HEK293 (cell line): ENCODE results near the gene GRID2.

Experiments used
- CTCF ChIA-PET: fragments of 350-600 bp; formaldehyde crosslinking; extraction: SDS; loops from one replicate; lab custom pipeline; 2021; ENCODE audit warnings: antibody characterized with exemption; lab: Yijun Ruan, JAX
- POLR2A ChIA-PET: fragments of 300-600 bp; formaldehyde crosslinking; extraction: SDS; loops from one replicate; lab custom pipeline; 2020; ENCODE audit warnings: antibody characterized with exemption, inconsistent platforms; lab: Yijun Ruan, JAX
- H3K27ac ChIP-seq: fragments of 200-500 bp; sonication (Bioruptor generic); 2 replicates; pipeline ENCODE4 v1.5.1; 2014; ENCODE audit warnings: low read depth, low read length, control low read depth, inconsistent platforms; ENCODE audit errors: extremely low read depth
- H3K36me3 ChIP-seq, 2 experiments: fragments of 200-500 bp in 1 of 2; sonication (Bioruptor generic) in 1 of 2; 1 replicate in 1 of 2; 2 replicates in 1 of 2; pipeline ENCODE4 v1.5.1; 2014 to 2017; ENCODE audit warnings: inconsistent platforms in 2 of 2, low read length in 2 of 2; ENCODE audit not compliant: control insufficient read depth in 2 of 2, insufficient read depth in 1 of 2
- H3K4me1 ChIP-seq: fragments of 200-500 bp; sonication (Bioruptor generic); 2 replicates; pipeline ENCODE4 v1.5.1; 2014; ENCODE audit warnings: mild to moderate bottlenecking, low read length, inconsistent platforms; ENCODE audit not compliant: control insufficient read depth, insufficient read depth
- H3K4me3 ChIP-seq: 2 replicates; pipeline ENCODE4 v1.5.1; 2011; ENCODE audit warnings: low read depth, mild to moderate bottlenecking, control low read depth, low read length, moderate library complexity
- H3K9me3 ChIP-seq: fragments of 200-500 bp; sonication (Bioruptor generic); 2 replicates; pipeline ENCODE4 v1.5.1; 2014; ENCODE audit warnings: low read depth, low read length, inconsistent platforms; ENCODE audit not compliant: control insufficient read depth, insufficient read depth
- MEIS1 ChIP-seq: sonication (generic); formaldehyde crosslinking; IDR thresholded peaks from 2 replicates; pipeline ENCODE4 v1.8.1; 2022; ENCODE audit warnings: missing genetic modification reagents, mild to moderate bottlenecking, borderline replicate concordance
- SP2 ChIP-seq: fragments of 450-650 bp; formaldehyde crosslinking; IDR thresholded peaks from 2 replicates; pipeline ENCODE4 v1.5.1; 2016; ENCODE audit warnings: missing biosample characterization, missing genetic modification characterization
- SP3 ChIP-seq: fragments of 450-650 bp; formaldehyde crosslinking; IDR thresholded peaks from 2 replicates; pipeline ENCODE4 v1.5.1; 2016; ENCODE audit warnings: missing biosample characterization, missing genetic modification characterization
- WT1 ChIP-seq: fragments of 450-650 bp; formaldehyde crosslinking; IDR thresholded peaks from 2 replicates; pipeline ENCODE4 v1.5.1; 2016; ENCODE audit warnings: missing biosample characterization, missing genetic modification characterization
- ZIC2 ChIP-seq: fragments of 450-650 bp; formaldehyde crosslinking; IDR thresholded peaks from 2 replicates; pipeline ENCODE4 v1.5.1; 2016; ENCODE audit warnings: missing biosample characterization, missing genetic modification characterization
- ZNF10 ChIP-seq: fragments of 450-650 bp; formaldehyde crosslinking; IDR thresholded peaks from 2 replicates; pipeline ENCODE4 v1.5.1; 2017; ENCODE audit warnings: missing biosample characterization, missing genetic modification characterization
- ZNF112 ChIP-seq: fragments of 450-650 bp; formaldehyde crosslinking; IDR thresholded peaks from 2 replicates; pipeline ENCODE4 v1.5.0; 2017; ENCODE audit warnings: missing biosample characterization, missing genetic modification characterization
- ZNF133 ChIP-seq: fragments of 450-650 bp; formaldehyde crosslinking; IDR thresholded peaks from 2 replicates; pipeline ENCODE4 v1.5.1; 2016; ENCODE audit warnings: missing biosample characterization, missing genetic modification characterization
- ZNF155 ChIP-seq: fragments of 450-650 bp; formaldehyde crosslinking; IDR thresholded peaks from 2 replicates; pipeline ENCODE4 v1.5.1; 2016; ENCODE audit warnings: missing biosample characterization, missing genetic modification characterization
- ZNF169 ChIP-seq: fragments of 450-650 bp; formaldehyde crosslinking; IDR thresholded peaks from 2 replicates; pipeline ENCODE4 v1.5.1; 2016; ENCODE audit warnings: missing biosample characterization, missing genetic modification characterization
- ZNF23 ChIP-seq: fragments of 450-650 bp; formaldehyde crosslinking; IDR thresholded peaks from 2 replicates; pipeline ENCODE4 v1.5.1; 2016; ENCODE audit warnings: missing biosample characterization, missing genetic modification characterization, borderline replicate concordance
- ZNF341 ChIP-seq: fragments of 450-650 bp; formaldehyde crosslinking; IDR thresholded peaks from 2 replicates; pipeline ENCODE4; 2016; ENCODE audit warnings: low read depth, missing biosample characterization, missing genetic modification characterization
- ZNF423 ChIP-seq: fragments of 450-650 bp; formaldehyde crosslinking; IDR thresholded peaks from 2 replicates; pipeline ENCODE4 v1.5.1; 2016; ENCODE audit warnings: missing biosample characterization, missing genetic modification characterization
- ZNF629 ChIP-seq: fragments of 450-650 bp; formaldehyde crosslinking; IDR thresholded peaks from 2 replicates; pipeline ENCODE4 v1.5.1; 2017; ENCODE audit warnings: missing biosample characterization, missing genetic modification characterization
- ZNF776 ChIP-seq: fragments of 450-650 bp; formaldehyde crosslinking; IDR thresholded peaks from 2 replicates; pipeline ENCODE4 v1.5.0; 2017; ENCODE audit warnings: missing biosample characterization, missing genetic modification characterization, borderline replicate concordance
- ZNF777 ChIP-seq: fragments of 450-650 bp; formaldehyde crosslinking; IDR thresholded peaks from 2 replicates; pipeline ENCODE4 v1.5.1; 2017; ENCODE audit warnings: missing biosample characterization, missing genetic modification characterization, borderline replicate concordance
- ZNF792 ChIP-seq: fragments of 450-650 bp; formaldehyde crosslinking; IDR thresholded peaks from 2 replicates; pipeline ENCODE4 v1.5.1; 2016; ENCODE audit warnings: missing biosample characterization, missing genetic modification characterization
- TF ChIP-seq, protein P1 (sequence below): fragments of 450-650 bp; formaldehyde crosslinking; IDR thresholded peaks from 2 replicates; pipeline ENCODE4 v1.5.1; 2016; ENCODE audit warnings: missing biosample characterization, missing genetic modification characterization
- TF ChIP-seq, protein P2 (sequence below): fragments of 450-650 bp; formaldehyde crosslinking; IDR thresholded peaks from 2 replicates; pipeline ENCODE4 v1.5.1; 2016; ENCODE audit warnings: missing biosample characterization, missing genetic modification characterization
- TF ChIP-seq, protein P3 (sequence below): fragments of 450-650 bp; formaldehyde crosslinking; IDR thresholded peaks from 2 replicates; pipeline ENCODE4 v1.5.0; 2017; ENCODE audit warnings: missing biosample characterization, missing genetic modification characterization, borderline replicate concordance

Gene GRID2

DNA sequence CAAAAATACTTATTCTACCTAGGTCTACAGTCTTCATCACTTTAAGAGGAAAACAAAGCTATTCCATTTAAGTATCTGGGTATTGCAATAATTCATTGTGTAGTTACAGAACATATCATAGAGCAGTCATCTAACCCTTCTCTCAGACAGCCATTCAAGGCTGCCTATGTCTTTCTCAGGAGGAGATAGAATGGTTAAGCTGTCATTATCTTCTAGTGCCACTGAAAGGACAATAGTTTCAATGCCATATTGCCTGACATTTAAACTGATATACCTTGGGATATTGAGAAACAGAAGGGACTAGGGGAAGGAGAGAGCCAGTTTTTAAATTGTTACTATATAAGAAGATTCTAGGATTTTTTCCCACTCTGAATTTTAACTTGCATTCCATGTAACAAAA is 527.0 kb downstream of the GRID2 start:
- Histone ChIP-seq H3K4me1 (no peaks in the 10 kb centered on the region), H3K36me3 (no peaks in the 10 kb centered on the region), H3K9me3 (no peaks in the 10 kb centered on the region), H3K27ac (no peak overlapping the region), H3K4me3 (no peak overlapping the region)
- CTCF ChIA-PET = no interaction called here
- POLR2A ChIA-PET = no interaction called here
- no peak for TF ChIP-seq ZIC2
- TF ChIP-seq SP2 (tag by site-specific recombination) = no peak
- TF ChIP-seq ZNF10 (tag by site-specific recombination) = no peak

- H3K4me1 ChIP-seq = no peaks in the 10 kb centered on the region
- TF ChIP-seq ZNF112 (tag by site-specific recombination) (no peak), ZNF792 (tag by site-specific recombination) (no peak), ZNF341 (tag by site-specific recombination) (no peak), SP3 (tag by site-specific recombination) (no peak), MEIS1 (CRISPR knock-in tag) (no peak), WT1 (no peak)
- TF ChIP-seq, protein P1, sequence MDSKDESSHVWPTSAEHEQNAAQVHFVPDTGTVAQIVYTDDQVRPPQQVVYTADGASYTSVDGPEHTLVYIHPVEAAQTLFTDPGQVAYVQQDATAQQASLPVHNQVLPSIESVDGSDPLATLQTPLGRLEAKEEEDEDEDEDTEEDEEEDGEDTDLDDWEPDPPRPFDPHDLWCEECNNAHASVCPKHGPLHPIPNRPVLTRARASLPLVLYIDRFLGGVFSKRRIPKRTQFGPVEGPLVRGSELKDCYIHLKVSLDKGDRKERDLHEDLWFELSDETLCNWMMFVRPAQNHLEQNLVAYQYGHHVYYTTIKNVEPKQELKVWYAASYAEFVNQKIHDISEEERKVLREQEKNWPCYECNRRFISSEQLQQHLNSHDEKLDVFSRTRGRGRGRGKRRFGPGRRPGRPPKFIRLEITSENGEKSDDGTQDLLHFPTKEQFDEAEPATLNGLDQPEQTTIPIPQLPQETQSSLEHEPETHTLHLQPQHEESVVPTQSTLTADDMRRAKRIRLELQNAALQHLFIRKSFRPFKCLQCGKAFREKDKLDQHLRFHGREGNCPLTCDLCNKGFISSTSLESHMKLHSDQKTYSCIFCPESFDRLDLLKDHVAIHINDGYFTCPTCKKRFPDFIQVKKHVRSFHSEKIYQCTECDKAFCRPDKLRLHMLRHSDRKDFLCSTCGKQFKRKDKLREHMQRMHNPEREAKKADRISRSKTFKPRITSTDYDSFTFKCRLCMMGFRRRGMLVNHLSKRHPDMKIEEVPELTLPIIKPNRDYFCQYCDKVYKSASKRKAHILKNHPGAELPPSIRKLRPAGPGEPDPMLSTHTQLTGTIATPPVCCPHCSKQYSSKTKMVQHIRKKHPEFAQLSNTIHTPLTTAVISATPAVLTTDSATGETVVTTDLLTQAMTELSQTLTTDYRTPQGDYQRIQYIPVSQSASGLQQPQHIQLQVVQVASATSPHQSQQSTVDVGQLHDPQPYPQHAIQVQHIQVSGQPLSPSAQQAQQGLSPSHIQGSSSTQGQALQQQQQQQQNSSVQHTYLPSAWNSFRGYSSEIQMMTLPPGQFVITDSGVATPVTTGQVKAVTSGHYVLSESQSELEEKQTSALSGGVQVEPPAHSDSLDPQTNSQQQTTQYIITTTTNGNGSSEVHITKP = no peak
- TF ChIP-seq, protein P2, sequence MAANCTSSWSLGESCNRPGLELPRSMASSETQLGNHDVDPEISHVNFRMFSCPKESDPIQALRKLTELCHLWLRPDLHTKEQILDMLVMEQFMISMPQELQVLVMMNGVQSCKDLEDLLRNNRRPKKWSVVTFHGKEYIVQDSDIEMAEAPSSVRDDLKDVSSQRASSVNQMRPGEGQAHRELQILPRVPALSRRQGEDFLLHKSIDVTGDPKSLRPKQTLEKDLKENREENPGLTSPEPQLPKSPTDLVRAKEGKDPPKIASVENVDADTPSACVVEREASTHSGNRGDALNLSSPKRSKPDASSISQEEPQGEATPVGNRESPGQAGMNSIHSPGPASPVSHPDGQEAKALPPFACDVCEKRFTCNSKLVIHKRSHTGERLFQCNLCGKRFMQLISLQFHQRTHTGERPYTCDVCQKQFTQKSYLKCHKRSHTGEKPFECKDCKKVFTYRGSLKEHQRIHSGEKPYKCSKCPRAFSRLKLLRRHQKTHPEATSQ (tag by site-specific recombination) = no peak
- TF ChIP-seq, protein P3, sequence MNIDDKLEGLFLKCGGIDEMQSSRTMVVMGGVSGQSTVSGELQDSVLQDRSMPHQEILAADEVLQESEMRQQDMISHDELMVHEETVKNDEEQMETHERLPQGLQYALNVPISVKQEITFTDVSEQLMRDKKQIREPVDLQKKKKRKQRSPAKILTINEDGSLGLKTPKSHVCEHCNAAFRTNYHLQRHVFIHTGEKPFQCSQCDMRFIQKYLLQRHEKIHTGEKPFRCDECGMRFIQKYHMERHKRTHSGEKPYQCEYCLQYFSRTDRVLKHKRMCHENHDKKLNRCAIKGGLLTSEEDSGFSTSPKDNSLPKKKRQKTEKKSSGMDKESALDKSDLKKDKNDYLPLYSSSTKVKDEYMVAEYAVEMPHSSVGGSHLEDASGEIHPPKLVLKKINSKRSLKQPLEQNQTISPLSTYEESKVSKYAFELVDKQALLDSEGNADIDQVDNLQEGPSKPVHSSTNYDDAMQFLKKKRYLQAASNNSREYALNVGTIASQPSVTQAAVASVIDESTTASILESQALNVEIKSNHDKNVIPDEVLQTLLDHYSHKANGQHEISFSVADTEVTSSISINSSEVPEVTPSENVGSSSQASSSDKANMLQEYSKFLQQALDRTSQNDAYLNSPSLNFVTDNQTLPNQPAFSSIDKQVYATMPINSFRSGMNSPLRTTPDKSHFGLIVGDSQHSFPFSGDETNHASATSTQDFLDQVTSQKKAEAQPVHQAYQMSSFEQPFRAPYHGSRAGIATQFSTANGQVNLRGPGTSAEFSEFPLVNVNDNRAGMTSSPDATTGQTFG (tag by site-specific recombination) = no peak
- TF ChIP-seq, all 188 proteins: peak for 0
- ChIA-PET POLR2A (no interaction called here), CTCF (no interaction called here)
- no peak overlapping the region for H3K27ac ChIP-seq
- H3K36me3 ChIP-seq = no peaks in the 10 kb centered on the region
- H3K4me3 ChIP-seq = no peak overlapping the region
- no peaks in the 10 kb centered on the region for H3K9me3 ChIP-seq
These were observed 537.1 kb downstream of the GRID2 start for GRCh38 chr4:92840880-92841279.

DNA sequence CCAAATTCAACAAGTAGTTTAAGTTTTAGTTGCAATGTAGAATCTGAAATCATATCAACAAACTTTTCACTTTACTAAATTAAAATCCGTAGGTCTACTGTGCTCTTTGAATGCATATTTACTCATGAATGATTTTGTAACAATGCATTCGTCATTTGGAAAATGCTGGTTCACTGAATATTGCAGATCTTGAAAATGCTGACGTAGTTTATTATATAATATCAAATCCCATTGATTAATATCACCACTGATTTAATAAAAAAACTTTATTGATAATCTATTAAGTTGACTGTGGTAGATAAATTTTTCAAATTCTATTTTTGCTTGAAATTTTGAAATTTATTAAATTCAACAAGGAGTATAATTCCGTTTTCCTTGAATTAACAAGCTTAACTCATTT is 540.0 kb downstream of the GRID2 start:
- no peaks in the 10 kb centered on the region for H3K4me1 ChIP-seq
- no peaks in the 10 kb centered on the region for H3K9me3 ChIP-seq
- H3K4me3 ChIP-seq = no peak overlapping the region
- no peaks in the 10 kb centered on the region for H3K36me3 ChIP-seq
- CTCF ChIA-PET = no interaction called here
- no peak for TF ChIP-seq ZNF777 (tag by site-specific recombination)
- no peak for TF ChIP-seq ZNF776 (tag by site-specific recombination)
- no peak for TF ChIP-seq ZNF792 (tag by site-specific recombination)
- TF ChIP-seq ZNF423 = no peak
- TF ChIP-seq ZNF169 (tag by site-specific recombination) = no peak
- TF ChIP-seq, protein P3 (tag by site-specific recombination) = no peak
- TF ChIP-seq ZNF23 (tag by site-specific recombination) = no peak
- TF ChIP-seq ZNF155 (tag by site-specific recombination) = no peak
- TF ChIP-seq ZNF133 = no peak
- TF ChIP-seq SP2 (tag by site-specific recombination) = no peak
- TF ChIP-seq ZNF629 (tag by site-specific recombination) = no peak
- POLR2A ChIA-PET = no interaction called here
- no peak overlapping the region for H3K27ac ChIP-seq
